Activated effector memory CD4-positive, alpha-beta T cell treated with Interleukin-2 at 50 U/mL for 16 hours (primary cell): ENCODE data around the gene EXD3.
"Not testable (repeated sequence)": the region's sequence is repeated elsewhere in the genome, so short reads cannot be mapped to it uniquely, and the experiment has no call there.

Experiments used
- DNase-seq: peaks from one replicate; pipeline ENCODE4 v3.0.0-alpha.2; 2020

Gene EXD3

GRCh38 chr9:137354845-137355760 lies 67.9 kb downstream of the EXD3 start:
- DNase-seq: no peak

- no peak for DNase-seq
Measured at GRCh38 chr9:137354153-137354844, 68.7 kb downstream of the EXD3 start.

- no peak for DNase-seq
Measured at GRCh38 chr9:137353223-137354152, 69.5 kb downstream of the EXD3 start.

GRCh38 chr9:137352511-137353222 lies 70.3 kb downstream of the EXD3 start:
- no peak for DNase-seq

- DNase-seq: no peak
Measured at GRCh38 chr9:137351781-137352501, 71.0 kb downstream of the EXD3 start.

- no peak for DNase-seq
Measured at GRCh38 chr9:137350696-137351584, 72.0 kb downstream of the EXD3 start.

GRCh38 chr9:137349471-137350033 lies 73.4 kb downstream of the EXD3 start:
- DNase-seq: no peak

GRCh38 chr9:137348769-137349470 lies 74.0 kb downstream of the EXD3 start:
- no peak for DNase-seq

GRCh38 chr9:137347928-137348327 lies 75.0 kb downstream of the EXD3 start:
- no peak for DNase-seq

- no peak for DNase-seq
Measured at GRCh38 chr9:137342482-137342881, 80.5 kb downstream of the EXD3 start.

GRCh38 chr9:137341227-137341626 lies 81.7 kb downstream of the EXD3 start:
- no peak for DNase-seq

GRCh38 chr9:137339908-137340462 lies 83.0 kb downstream of the EXD3 start:
- not testable (repeated sequence) for DNase-seq

GRCh38 chr9:137339045-137339907 lies 83.7 kb downstream of the EXD3 start:
- DNase-seq: no peak

GRCh38 chr9:137336735-137337134 lies 86.2 kb downstream of the EXD3 start:
- DNase-seq: no peak

- no peak for DNase-seq
Measured at GRCh38 chr9:137333016-137333671, 89.8 kb downstream of the EXD3 start.

- no peak for DNase-seq
Measured at GRCh38 chr9:137331929-137332328, 91.0 kb downstream of the EXD3 start.

- no peak for DNase-seq
Measured at GRCh38 chr9:137330689-137331088, 92.3 kb downstream of the EXD3 start.

- DNase-seq: not testable (repeated sequence)
Measured at GRCh38 chr9:137329590-137329989, 93.4 kb downstream of the EXD3 start.
